22Rv1 (cell line): ENCODE measurements around the gene FMN1.

ENCODE experiments used
- ZFX ChIP-seq: fragments of 450-650 bp; IDR thresholded peaks from 2 replicates; pipeline ENCODE4 v1.6.1; 2017; ENCODE audit warnings: antibody characterized with exemption, borderline replicate concordance
- TF ChIP-seq, protein P1 (sequence below): fragments of 450-650 bp; IDR thresholded peaks from 2 replicates; pipeline ENCODE4 v1.5.1; 2017; ENCODE audit warnings: mild to moderate bottlenecking

DNA sequence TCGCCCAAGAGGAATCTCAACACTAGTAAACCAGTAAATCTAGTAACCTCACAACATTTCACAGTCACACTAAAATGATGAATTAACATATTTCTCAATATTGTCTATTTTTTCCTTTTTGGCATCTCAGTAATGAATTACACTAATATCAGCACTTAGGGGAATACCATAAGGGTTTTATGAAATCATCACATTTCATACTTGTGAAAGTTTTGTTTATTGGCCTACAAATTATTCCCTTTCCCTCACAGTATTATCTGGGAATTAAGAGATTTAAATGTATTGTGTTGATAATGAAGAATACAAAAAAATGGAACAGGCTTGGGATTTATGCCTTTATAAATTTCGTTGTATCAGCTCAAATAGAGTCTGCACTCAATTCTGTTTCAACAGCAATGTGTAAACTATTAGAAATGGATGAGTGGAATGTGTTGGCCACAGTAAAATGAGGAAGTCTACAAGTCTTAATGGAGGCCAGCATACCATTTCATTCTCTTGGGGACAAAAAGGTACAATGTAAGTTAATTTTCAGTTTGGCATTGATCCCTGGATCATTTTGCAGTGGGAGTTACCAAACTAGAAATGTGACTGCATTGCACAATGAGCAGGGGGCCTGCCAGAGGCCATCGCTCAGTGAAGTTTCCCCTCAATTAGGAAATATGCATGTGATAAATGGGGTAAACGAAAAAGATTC is 195.4 kb downstream of the FMN1 start:
- TF ChIP-seq, protein P1, sequence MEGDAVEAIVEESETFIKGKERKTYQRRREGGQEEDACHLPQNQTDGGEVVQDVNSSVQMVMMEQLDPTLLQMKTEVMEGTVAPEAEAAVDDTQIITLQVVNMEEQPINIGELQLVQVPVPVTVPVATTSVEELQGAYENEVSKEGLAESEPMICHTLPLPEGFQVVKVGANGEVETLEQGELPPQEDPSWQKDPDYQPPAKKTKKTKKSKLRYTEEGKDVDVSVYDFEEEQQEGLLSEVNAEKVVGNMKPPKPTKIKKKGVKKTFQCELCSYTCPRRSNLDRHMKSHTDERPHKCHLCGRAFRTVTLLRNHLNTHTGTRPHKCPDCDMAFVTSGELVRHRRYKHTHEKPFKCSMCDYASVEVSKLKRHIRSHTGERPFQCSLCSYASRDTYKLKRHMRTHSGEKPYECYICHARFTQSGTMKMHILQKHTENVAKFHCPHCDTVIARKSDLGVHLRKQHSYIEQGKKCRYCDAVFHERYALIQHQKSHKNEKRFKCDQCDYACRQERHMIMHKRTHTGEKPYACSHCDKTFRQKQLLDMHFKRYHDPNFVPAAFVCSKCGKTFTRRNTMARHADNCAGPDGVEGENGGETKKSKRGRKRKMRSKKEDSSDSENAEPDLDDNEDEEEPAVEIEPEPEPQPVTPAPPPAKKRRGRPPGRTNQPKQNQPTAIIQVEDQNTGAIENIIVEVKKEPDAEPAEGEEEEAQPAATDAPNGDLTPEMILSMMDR: no peak
- no peak for TF ChIP-seq ZFX
